Sciatic nerve (tissue), 2 donors: ENCODE results near the gene CD300LB. TPM values are rescaled to one million over a fixed set of nuclear protein-coding genes. Genes with fewer than 3 reads are reported as not detected.
"Not testable (repeated sequence)": the region's sequence is repeated elsewhere in the genome, so short reads cannot be mapped to it uniquely, and the experiment has no call there.

Source experiments
- ATAC-seq: fragments of 200-7000 bp; cut with Tn5 transposase; one replicate; pipeline ENCODE4 v1.9.1; 2020; ENCODE audit warnings: mild to moderate bottlenecking, moderate library complexity
- DNase-seq: peaks from one replicate; pipeline ENCODE4 v3.0.0-alpha.2; 2020; ENCODE audit warnings: low spot score
- intact Hi-C: fragments of 100-400 bp; cut with DNase I; formaldehyde crosslinking; loops from one replicate; pipeline ENCODE4 v1.14.2; 2022
- total RNA-seq: library from RNA; stranded (reverse); fragmentation: NEBNext Ultra II Directional; extraction: Animal tissue kit (Norgen Biotek cat#: 25700); gene quantifications from one replicate; pipeline ENCODE4 v1.2.1, GENCODE V29; 2021
- donor health status: DM: no; HTN: no; CAD: no.
- donor health status: DM: no; HTN: no; CAD: no.

The CD300LB gene
- total RNA-seq, 1 donor from 2014 or later: 1.2 TPM

DNA sequence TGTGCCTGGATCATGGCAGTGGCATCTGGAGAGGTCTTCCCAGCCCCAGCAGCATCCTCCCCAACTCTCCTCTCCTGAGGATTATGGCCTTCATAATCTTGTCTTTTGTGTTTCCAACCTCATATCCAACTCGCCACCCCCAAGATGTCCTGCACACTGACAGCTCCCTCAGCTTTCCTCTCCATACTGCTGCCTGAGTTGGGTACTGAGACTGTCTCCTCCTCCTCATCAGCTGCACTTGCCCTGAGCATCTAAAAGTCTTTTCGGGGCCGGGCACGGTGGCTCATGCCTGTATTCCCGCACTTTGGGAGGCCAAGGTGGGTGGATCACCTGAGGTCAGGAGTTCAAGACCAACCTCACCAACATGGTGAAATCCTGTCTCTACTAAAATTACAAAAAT lies 2.0 kb downstream of the CD300LB start:
- intact Hi-C loops: no loop called here
- ATAC-seq (no peak), DNase-seq (no peak)

GRCh38 chr17:74528491-74529199 lies 2.6 kb downstream of the CD300LB start:
- intact Hi-C loops: no loop called here
- DNase-seq: peak; percentile 42
- peak; percentile 62 for ATAC-seq

DNA sequence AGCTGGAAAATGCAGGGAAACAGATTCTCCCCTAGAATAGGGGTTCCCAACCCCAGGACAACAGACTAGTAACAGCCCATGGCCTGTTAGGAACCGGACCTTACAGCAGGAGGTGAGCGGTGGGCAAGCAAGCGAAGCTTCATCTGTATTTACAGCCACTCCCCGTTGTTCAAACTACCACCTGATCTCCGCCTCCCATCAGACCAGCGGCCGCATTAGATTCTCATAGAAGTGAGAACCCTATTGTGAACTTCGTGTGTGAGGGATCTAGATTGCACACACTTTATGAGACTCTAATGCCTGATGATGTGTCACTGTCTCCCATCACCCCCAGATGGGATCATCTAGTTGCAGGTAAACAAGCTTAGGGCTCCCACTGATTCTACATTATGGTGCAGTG lies 3.5 kb downstream of the CD300LB start:
- intact Hi-C loops: no loop called here
- ATAC-seq: no peak
- DNase-seq: peak; percentile 36

GRCh38 chr17:74527081-74527480 lies 4.2 kb downstream of the CD300LB start:
- no peak for DNase-seq
- intact Hi-C loops: no loop called here

DNA sequence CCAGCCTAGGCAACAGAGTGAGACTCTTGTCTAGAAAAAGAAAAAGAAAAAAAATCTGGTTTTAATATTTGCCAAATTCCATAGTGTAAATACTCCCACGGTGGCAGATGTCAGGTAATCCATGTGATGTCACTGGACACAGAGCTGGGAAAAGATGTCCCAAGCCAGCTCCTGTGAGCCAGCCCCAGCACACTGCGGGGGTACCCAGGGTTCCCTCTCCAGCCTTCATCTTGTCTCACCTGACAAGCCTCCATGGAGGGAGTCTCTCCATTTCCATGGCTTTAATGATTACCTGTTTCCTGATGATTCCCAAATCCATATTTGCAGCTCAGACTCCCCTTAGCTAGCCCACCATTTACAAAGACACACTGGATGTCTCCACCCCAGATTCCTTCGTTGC lies 4.6 kb downstream of the CD300LB start:
- DNase-seq: no peak
- intact Hi-C loops: no loop called here
- no peak for ATAC-seq

More at GRCh38 chr17:74527081-74527480, 4.2 kb downstream of the CD300LB start:
- no peak for ATAC-seq

DNA sequence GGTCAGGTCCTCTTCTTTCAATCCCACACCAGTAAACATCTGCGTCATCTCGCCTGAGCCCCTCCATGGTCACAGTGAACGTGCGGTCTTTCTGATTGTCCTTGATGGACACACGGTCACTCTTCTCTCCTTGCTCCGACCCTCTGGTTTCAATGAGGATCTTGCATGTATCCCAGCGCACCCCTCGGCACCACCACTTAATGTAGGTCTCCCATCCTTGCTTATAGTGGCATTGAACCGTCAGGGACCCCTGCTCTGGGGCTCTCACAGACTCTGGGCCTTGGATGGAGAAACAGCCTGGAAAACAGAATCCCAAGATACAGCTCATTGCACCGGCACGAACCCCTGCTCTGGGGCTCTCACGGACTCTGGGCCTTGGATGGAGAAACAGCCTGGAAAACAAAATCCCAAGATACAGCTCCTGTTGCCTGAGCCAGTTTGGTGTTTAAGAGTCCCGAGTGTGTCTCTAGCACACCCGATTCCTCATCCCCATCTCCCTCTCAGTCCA lies 5.4 kb downstream of the CD300LB start:
- no peak for ATAC-seq
- intact Hi-C loops: no loop called here
- DNase-seq: no peak

DNA sequence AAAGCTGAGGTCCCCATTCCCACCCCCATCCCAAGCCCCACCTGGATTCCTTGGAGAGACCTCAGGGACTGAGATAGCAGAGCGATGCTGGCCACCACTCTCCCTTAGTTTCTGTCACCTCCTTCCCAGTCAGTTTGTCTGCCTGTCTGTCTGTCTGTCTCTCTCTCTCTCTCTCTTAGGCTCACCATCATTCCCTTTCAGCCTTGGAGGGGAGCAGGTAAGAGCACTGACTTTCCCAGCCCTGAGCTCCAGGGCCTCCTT lies 5.9 kb downstream of the CD300LB start:
- no peak for DNase-seq
- intact Hi-C loops: no loop called here
- no peak for ATAC-seq

- DNase-seq (no peak), ATAC-seq (no peak)
- intact Hi-C loops: no loop called here
Observed at GRCh38 chr17:74524653-74525464, 6.4 kb downstream of the CD300LB start.

GRCh38 chr17:74523308-74523707 lies 8.0 kb downstream of the CD300LB start:
- ATAC-seq: no peak
- intact Hi-C loops: no loop called here
- no peak for DNase-seq

DNA sequence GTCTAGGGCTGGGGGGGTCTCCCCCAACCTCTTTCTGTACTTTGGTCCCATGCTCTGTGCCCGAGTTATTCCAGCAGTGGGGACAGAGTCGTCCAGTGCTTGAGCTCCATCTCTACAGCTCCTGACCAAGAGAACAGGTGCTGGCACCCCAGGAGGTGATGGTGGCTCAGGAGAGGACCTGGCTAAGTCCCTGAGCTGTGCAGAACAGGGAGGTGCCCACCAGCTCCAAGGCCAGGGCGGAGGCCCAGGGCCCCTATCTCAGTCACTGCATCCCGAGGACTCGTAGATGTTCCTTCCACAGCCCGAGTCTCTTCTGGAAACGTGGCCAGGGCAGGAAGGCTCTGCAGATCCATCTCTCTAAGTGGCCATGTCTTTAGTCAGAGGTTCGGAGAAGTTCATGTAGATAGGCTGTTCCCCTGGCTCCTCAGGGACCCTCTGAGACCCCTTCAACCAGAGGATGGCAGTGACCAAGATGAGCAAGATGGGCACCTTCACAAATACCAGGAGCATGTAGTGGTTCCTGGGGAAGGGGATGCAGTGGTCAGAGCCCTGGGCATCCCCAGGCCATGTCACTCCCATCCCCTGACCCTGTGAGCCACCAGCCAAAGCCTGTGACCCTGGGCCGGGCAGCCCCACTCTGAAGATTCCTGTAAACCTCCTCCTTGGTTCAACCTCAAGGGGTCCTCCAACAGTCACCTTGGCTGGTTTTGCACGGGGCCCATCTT lies 8.7 kb downstream of the CD300LB start:
- ATAC-seq (no peak), DNase-seq (no peak)

DNA sequence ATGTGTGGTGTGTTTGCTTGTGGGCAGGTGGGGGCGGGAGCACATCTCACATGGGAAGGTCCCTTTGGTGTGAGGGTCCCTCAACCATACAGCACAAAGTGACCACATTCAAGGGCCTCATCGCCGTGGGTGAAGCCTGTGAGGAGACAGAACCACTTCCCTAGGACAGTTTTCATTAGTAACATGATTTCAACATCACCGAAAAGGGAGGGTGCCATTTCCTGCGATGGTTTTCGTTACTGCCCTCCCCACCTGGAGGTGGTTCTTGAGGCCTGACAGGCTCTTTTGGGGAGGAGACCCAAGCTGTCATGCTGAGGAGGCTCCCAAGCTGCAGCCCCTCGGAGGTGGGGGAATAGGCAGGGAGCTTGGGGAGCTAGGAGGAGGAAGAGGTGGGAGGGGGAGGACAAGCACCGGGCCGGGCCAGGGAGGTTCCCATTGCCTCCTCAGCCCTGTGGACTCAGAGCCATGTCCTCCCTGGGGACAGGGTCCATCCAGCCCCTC lies 9.5 kb downstream of the CD300LB start:
- DNase-seq (no peak), ATAC-seq (peak; percentile 43)
- intact Hi-C loops: no loop called here

More for the DNA sequence above, 8.7 kb downstream of the CD300LB start:
- intact Hi-C loops: no loop called here

GRCh38 chr17:74520790-74521480 lies 10.3 kb downstream of the CD300LB start:
- ATAC-seq (peak; percentile 82), DNase-seq (no peak)
- intact Hi-C loops: no loop called here

DNA sequence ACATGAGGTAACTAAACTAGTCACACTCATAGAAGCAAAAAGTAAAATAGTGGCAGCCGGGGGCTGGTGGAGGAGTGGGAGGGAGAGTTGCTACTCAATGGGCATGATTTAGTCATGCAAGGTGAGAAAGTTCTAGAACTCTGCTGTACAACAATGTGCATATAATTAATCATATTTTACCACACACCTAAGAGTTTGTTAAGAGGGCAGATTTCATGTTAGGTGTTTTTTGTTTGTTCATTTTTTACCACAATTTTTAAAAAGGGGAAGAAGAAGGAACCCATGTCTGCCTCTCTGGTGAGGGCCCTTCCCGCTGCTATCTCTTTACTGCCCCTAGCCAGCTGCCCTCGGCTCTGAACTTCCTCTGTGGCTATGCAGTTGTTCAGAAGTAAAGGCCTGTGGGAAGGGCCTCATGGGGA lies 11.2 kb downstream of the CD300LB start:
- DNase-seq: no peak
- intact Hi-C loops: no loop called here
- peak; percentile 84 for ATAC-seq

GRCh38 chr17:74518413-74518981 lies 12.8 kb downstream of the CD300LB start:
- intact Hi-C loops, DNase-seq, ATAC-seq: not testable (repeated sequence)

DNA sequence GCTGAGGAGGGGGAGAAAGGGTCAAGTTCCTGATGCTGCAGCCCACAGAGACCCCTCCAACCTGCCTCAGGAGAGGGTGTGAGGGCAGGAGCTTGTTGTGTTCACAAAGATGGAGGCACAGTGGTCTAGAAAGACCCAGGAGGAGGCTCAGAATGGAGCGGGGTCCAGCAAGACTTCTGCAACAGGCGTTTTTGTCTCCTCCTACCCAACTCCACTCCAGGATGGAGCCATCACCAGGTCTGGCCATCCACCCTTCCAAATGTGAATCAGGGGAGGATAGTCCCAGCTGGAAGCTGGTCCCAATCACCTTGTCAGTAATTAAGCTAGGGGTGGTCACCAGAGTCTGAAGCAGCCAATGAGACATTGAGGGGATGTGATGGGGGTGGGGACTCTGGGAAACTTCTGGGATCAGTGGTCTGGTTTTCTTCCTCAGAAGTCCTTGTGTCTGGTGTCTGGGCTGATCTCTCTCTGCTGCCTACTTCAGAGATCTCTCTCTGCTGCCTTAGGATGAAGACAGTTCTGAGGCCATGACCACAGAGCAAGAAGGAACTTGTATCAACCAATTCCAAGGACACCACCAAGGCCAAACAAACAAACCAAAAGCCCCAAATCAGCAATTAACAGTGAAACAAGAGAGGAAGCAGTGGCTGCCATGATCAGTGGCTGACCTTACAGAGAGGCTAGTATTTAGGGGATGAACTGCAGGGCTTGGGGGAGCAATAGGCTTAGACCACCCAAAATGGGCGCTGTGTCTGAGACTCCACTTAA lies 14.5 kb downstream of the CD300LB start:
- DNase-seq (no peak), ATAC-seq (no peak)
- intact Hi-C loops: no loop called here

DNA sequence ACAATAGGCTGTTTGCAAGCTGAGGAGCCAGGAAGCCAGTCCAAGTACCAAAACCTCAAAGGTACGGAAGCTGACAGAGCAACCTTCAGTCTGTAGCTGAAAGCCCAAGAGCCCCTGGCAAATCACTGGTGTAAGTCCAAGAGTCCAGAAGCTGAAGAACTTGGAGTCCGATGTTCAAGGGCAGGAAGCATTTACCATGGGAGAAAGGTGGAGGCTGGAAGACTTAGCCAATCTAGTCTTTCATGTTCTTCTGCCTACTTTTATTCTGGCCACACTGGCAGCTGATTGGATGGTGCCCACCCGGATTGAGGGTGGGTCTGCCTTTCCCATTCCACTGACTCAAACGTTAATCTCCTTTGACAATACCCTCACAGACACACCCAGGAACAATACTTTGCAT lies 15.3 kb downstream of the CD300LB start:
- intact Hi-C loops: no loop called here
- no peak for DNase-seq
- ATAC-seq: no peak

DNA sequence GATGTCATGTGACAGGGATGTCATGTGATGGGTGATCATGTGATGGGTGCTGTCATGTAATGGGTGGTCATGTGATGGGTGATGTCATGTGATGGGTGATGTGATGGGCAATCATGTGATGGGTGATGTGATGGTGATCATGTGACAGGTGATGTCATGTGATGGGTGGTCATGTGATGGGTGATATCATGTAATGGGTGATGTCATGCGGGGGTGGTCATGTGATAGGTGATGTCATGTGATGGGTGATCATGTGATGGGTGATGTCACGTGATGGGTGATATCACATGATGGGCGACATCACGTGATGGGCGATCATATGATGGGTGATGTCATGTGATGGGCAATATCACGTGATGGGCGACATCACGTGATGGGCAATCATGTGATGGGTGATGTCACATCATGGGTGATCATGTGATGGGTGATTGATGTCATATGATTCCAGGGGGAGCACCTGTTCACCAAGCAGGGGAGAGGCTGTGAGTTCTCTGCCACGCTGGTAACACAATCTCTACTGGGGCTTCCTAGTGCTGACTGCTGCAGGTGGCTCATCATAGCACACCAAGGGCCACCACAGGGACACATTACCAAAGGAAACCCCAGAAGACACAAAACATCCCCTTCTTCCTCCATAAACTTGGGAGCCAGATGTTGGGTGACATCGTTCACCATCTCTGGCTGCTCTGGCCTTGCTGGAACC lies 16.5 kb downstream of the CD300LB start:
- DNase-seq: no peak
- intact Hi-C loops: no loop called here
- ATAC-seq: peak; percentile 49
